WI38 (cell line): ENCODE data around the gene PDE8A.

Experiments used
- H3K4me3 ChIP-seq: 2 replicates; pipeline ENCODE4 v1.5.1; 2011; ENCODE audit warnings: low read depth, mild to moderate bottlenecking, control low read depth, low read length
- CTCF ChIP-seq: IDR thresholded peaks from 2 replicates; pipeline ENCODE4 v1.5.1; 2012; ENCODE audit warnings: low read depth, mild to moderate bottlenecking, control low read depth, low read length

The PDE8A gene

GRCh38 chr15:84944861-84945260, 36.8 kb upstream of the PDE8A start:
- no peak for TF ChIP-seq CTCF
- no peak overlapping the region for H3K4me3 ChIP-seq

GRCh38 chr15:84946772-84947489, 34.7 kb upstream of the PDE8A start:
- TF ChIP-seq CTCF: no peak

GRCh38 chr15:84947947-84948830, 33.5 kb upstream of the PDE8A start:
- no peak for TF ChIP-seq CTCF
- no peak overlapping the region for H3K4me3 ChIP-seq

More at GRCh38 chr15:84946772-84947489, 34.7 kb upstream of the PDE8A start:
- H3K4me3 ChIP-seq: no peak overlapping the region

- TF ChIP-seq CTCF: no peak
- no peak overlapping the region for H3K4me3 ChIP-seq
These were observed 32.6 kb upstream of the PDE8A start for GRCh38 chr15:84949043-84949442.

GRCh38 chr15:84949845-84950569, 31.6 kb upstream of the PDE8A start:
- no peak overlapping the region for H3K4me3 ChIP-seq
- TF ChIP-seq CTCF: no peak

- TF ChIP-seq CTCF: no peak
- H3K4me3 ChIP-seq: no peak overlapping the region
These were observed 31.0 kb upstream of the PDE8A start for GRCh38 chr15:84950570-84951111.
